Muscle of leg (tissue), 16 donors: ENCODE measurements around the gene ZNF416. TPM values are rescaled to one million over a fixed set of nuclear protein-coding genes. Genes with fewer than 3 reads are reported as not detected.

Source experiments
- DNase-seq: peaks from one replicate; pipeline ENCODE4 v3.0.0; 2013
- H3K27ac ChIP-seq: one replicate; pipeline ENCODE4 v1.5.1; 2013; ENCODE audit warnings: mild to moderate bottlenecking, low read length, control low read depth
- H3K27me3 ChIP-seq: one replicate; pipeline ENCODE4 v1.6.1; 2013; ENCODE audit warnings: low read length; ENCODE audit not compliant: control insufficient read depth, insufficient read depth
- H3K36me3 ChIP-seq: one replicate; pipeline ENCODE4 v1.6.1; 2013; ENCODE audit warnings: low read length; ENCODE audit not compliant: control insufficient read depth, insufficient read depth
- H3K4me1 ChIP-seq: one replicate; pipeline ENCODE4 v1.6.1; 2013; ENCODE audit warnings: low read length; ENCODE audit not compliant: control insufficient read depth, insufficient read depth
- H3K4me3 ChIP-seq: one replicate; pipeline ENCODE4 v1.5.1; 2013; ENCODE audit warnings: low read length, control low read depth
- H3K9me3 ChIP-seq: replicated peaks from 2 replicates; pipeline ENCODE4 v1.6.1; 2013; ENCODE audit warnings: low read depth, low read length; ENCODE audit not compliant: control insufficient read depth
- WGBS: methylation state at CpG from one replicate; pipeline ENCODE4 v1.1.5; 2013; ENCODE audit warnings: missing lambda C conversion rate; ENCODE audit not compliant: insufficient coverage; 5-methylcytosine and 5-hydroxymethylcytosine counted together
- long read RNA-seq, 11 donors: transcript quantifications; one replicate each; lab custom pipeline, GENCODE V29; 2026
- polyA plus RNA-seq, 8 donors: library from polyadenylated mRNA; unstranded; fragments of 120-200 nt; gene quantifications; one replicate each; pipeline versions ENCODE4 v1.2.1 to v1.2.3, GENCODE V29; 2013; ENCODE audit warnings: inconsistent platforms in 1 of 8, low replicate concordance in 1 of 8; ENCODE audit not compliant: insufficient read length in 8 of 8, insufficient read depth in 1 of 8
- total RNA-seq: library from RNA; stranded (reverse); fragments of 120-200 nt; gene quantifications from one replicate; pipeline ENCODE4 v1.2.4, GENCODE V29; 2013

The ZNF416 gene
- total RNA-seq, result 6.4 TPM
- 1 to 10 TPM; 3.8 to 6.1 (median 4.9) TPM for polyA plus RNA-seq
- long read RNA-seq, donor 1, result 0 reads
- long read RNA-seq, donor 2, result 0 reads
- long read RNA-seq, donor 3, partial matches to known transcripts, result 0 of 1 reads
- long read RNA-seq, donor 3, other reads (novel, unspliced or antisense), result 0 of 1 reads
- long read RNA-seq, donor 4, partial matches to known transcripts, result 0 of 2 reads
- long read RNA-seq, donor 4, other reads (novel, unspliced or antisense), result 0 of 2 reads
- long read RNA-seq, donor 5, partial matches to known transcripts, result 0 of 1 reads
- long read RNA-seq, donor 5, other reads (novel, unspliced or antisense), result 0 of 1 reads
- long read RNA-seq, donor 6, partial matches to known transcripts, result 6 of 9 reads
- long read RNA-seq, donor 6, other reads (novel, unspliced or antisense), result 0 of 9 reads
- long read RNA-seq, donor 7, partial matches to known transcripts, result 0 of 1 reads
- long read RNA-seq, donor 7, other reads (novel, unspliced or antisense), result 0 of 1 reads
- long read RNA-seq, donor 8, partial matches to known transcripts, result 0 of 2 reads
- long read RNA-seq, donor 8, other reads (novel, unspliced or antisense), result 0 of 2 reads
- long read RNA-seq, donor 9, result 0 reads
- long read RNA-seq, donor 10, partial matches to known transcripts, result 0 of 3 reads
- long read RNA-seq, donor 10, other reads (novel, unspliced or antisense), result 0 of 3 reads
- long read RNA-seq, donor 11, partial matches to known transcripts, result 0 of 3 reads
- long read RNA-seq, donor 11, other reads (novel, unspliced or antisense), result 0 of 3 reads

- DNase-seq, result peak; percentile 100
- Histone ChIP-seq H3K9me3 (peaks cover 52% of the 10 kb centered on the region), H3K27me3 (peaks cover 3% of the 10 kb centered on the region), H3K27ac (peak within 1 kb of the TSS; percentile 57), H3K36me3 (peaks cover 33% of the 10 kb centered on the region), H3K4me3 (peak within 1 kb of the TSS; percentile 86), H3K4me1 (peaks cover 13% of the 10 kb centered on the region)
- WGBS, result under 1% methylated on average over 62 of the region's 62 CpGs
These were observed at the start of gene ZNF416 for GRCh38 chr19:57578487-57579205. Gene ZNF416, minus strand, starts transcription at chr19:57578911. Its CDS starts 207 bp downstream, at chr19:57578704.

DNA sequence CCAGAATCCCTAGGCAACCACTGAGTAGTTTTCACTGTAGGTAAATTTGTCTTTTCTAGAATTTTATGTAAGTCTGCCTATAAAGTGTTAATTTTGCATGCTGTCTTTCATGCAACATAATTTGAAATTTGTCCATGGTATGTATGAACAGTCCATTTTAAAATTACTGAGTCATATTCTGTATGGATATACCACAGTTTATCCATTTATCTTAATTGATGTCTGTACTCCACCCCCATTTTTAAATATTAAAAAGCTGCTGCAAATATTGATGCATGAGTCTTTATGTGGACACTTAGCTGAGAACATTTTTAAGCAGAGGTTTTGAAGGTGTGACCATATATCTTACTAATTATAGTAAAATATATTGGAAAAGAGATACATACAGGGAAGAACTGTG, 44.4 kb upstream of the ZNF416 start:
- DNase-seq, result no peak
- Histone ChIP-seq H3K4me1 (no peaks in the 10 kb centered on the region), H3K36me3 (peaks cover 57% of the 10 kb centered on the region), H3K4me3 (no peak overlapping the region), H3K9me3 (peaks cover 83% of the 10 kb centered on the region), H3K27me3 (no peaks in the 10 kb centered on the region), H3K27ac (no peak overlapping the region)

DNA sequence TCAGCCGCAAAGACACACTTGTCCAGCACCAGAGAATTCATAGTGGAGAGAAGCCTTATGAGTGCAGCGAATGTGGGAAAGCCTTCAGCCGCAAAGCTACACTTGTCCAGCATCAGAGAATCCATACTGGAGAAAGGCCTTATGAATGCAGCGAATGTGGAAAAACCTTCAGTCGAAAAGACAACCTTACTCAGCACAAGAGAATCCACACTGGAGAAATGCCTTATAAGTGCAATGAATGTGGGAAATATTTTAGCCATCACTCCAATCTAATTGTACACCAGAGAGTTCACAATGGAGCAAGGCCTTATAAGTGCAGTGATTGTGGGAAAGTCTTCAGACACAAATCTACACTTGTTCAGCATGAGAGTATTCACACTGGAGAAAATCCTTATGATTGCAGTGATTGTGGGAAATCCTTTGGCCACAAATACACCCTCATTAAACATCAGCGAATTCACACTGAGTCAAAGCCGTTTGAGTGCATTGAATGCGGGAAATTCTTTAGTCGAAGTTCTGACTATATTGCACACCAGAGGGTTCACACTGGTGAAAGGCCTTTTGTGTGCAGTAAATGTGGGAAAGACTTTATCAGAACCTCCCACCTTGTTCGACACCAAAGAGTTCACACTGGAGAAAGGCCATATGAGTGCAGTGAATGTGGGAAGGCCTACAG, 42.1 kb upstream of the ZNF416 start:
- 100% methylated on average over 2 of the region's 10 CpGs for WGBS
- Histone ChIP-seq H3K9me3 (peaks cover 92% of the 10 kb centered on the region), H3K36me3 (peaks cover 78% of the 10 kb centered on the region), H3K4me1 (no peaks in the 10 kb centered on the region), H3K4me3 (no peak overlapping the region), H3K27me3 (no peaks in the 10 kb centered on the region), H3K27ac (no peak overlapping the region)
- no peak for DNase-seq

DNA sequence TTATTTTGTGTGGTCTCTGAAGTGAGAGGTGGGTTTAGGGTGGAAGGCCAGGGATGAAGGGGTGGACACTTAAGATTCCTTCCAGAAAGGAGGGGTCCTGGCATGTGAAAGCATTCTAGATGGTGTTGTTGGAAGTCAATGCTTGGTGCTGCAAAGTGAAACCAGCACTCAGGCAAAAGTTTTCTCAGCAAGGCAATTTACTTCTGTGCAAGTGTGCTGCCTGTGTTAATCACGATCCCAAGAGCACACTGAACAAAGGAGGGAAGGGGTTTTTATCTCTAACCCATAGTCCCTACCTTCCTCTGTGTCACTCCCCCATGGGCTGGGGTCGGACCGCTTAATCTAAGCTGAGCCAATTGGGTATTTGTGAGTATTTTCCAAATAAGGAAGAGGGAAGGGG, 36.6 kb upstream of the ZNF416 start:
- WGBS, result 90% methylated on average over 2 of the region's 3 CpGs
- H3K27me3 ChIP-seq, result no peaks in the 10 kb centered on the region
- peaks cover 50% of the 10 kb centered on the region for H3K36me3 ChIP-seq
- DNase-seq, result no peak
- H3K9me3 ChIP-seq, result peaks cover 67% of the 10 kb centered on the region
- no peak overlapping the region for H3K27ac ChIP-seq
- H3K4me1 ChIP-seq, result peaks cover 6% of the 10 kb centered on the region
- no peak overlapping the region for H3K4me3 ChIP-seq

- H3K27ac ChIP-seq, result peak within 1 kb of the TSS; percentile 60
- no peaks in the 10 kb centered on the region for H3K27me3 ChIP-seq
- H3K36me3 ChIP-seq, result peaks cover 38% of the 10 kb centered on the region
- peak within 1 kb of the TSS; percentile 95 for H3K4me3 ChIP-seq
- WGBS, result under 1% methylated on average over 62 of the region's 64 CpGs
- H3K4me1 ChIP-seq, result peaks cover 6% of the 10 kb centered on the region
- DNase-seq, result peak; percentile 96
- peaks cover 56% of the 10 kb centered on the region for H3K9me3 ChIP-seq
These were observed 35.4 kb upstream of the ZNF416 start, which contains the start of gene ZNF134 for GRCh38 chr19:57613941-57614743. Gene ZNF134, plus strand, starts transcription at chr19:57614242. Its CDS starts 5,227 bp downstream, at chr19:57619469.

DNA sequence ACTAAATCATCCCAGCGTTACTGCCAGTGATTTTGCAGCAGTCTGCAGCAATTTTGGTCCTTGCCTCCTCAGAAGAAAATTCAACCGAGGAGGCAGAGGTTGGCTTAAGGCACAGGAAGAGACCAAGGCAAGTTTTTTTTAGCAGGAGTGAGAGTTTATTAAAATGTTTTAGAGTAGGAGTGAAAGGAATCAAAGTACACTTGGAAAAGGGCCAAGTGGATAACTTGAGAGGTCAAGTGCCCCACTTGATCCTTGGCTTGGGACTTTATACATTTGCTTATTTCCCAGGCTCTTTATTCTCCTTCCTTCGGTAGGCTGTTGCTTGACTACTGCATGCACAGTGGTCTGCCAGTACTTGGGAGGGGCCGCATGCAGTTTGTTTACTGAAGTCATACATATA, 32.4 kb upstream of the ZNF416 start:
- WGBS, result 88% methylated on average over 1 of the region's 4 CpGs
- H3K4me1 ChIP-seq, result peaks cover 6% of the 10 kb centered on the region
- H3K4me3 ChIP-seq, result no peak overlapping the region
- peaks cover 30% of the 10 kb centered on the region for H3K36me3 ChIP-seq
- H3K27me3 ChIP-seq, result no peaks in the 10 kb centered on the region
- H3K9me3 ChIP-seq, result peaks cover 48% of the 10 kb centered on the region
- DNase-seq, result no peak
- H3K27ac ChIP-seq, result no peak overlapping the region

- Histone ChIP-seq H3K9me3 (peaks cover 49% of the 10 kb centered on the region), H3K4me3 (no peak overlapping the region), H3K4me1 (no peaks in the 10 kb centered on the region), H3K27me3 (no peaks in the 10 kb centered on the region), H3K36me3 (peaks cover 41% of the 10 kb centered on the region), H3K27ac (no peak overlapping the region)
- no peak for DNase-seq
- no CpG with 5 or more reads among the region's 5 CpGs for WGBS
These were observed 28.2 kb upstream of the ZNF416 start for GRCh38 chr19:57606931-57607330.

- Histone ChIP-seq H3K36me3 (peaks cover 11% of the 10 kb centered on the region), H3K27me3 (no peaks in the 10 kb centered on the region), H3K9me3 (peaks cover 9% of the 10 kb centered on the region), H3K4me3 (peak within 1 kb of the TSS; percentile 92), H3K4me1 (peaks cover 10% of the 10 kb centered on the region), H3K27ac (no peak within 1 kb of the TSS)
- peak; percentile 97 for DNase-seq
- WGBS, result under 1% methylated on average over 52 of the region's 53 CpGs
These were observed 21.2 kb upstream of the ZNF416 start, which contains the start of gene ZNF530 for GRCh38 chr19:57599761-57600383. Gene ZNF530, plus strand, starts transcription at chr19:57599885. Its CDS starts 4,461 bp downstream, at chr19:57604346.
